HG03432 (cell line): ENCODE data around the gene AASDHPPT.

Source experiments
- ATAC-seq: cut with Tn5 transposase; IDR thresholded peaks from one replicate; pipeline ENCODE4 v1.9.1; 2021; ENCODE audit warnings: mild to moderate bottlenecking, moderate library complexity; ENCODE audit not compliant: unreplicated experiment

AASDHPPT gene

GRCh38 chr11:106086135-106086534 lies 8.7 kb downstream of the AASDHPPT start:
- no peak for ATAC-seq

GRCh38 chr11:106086850-106087249 lies 9.4 kb downstream of the AASDHPPT start:
- ATAC-seq: no peak

GRCh38 chr11:106087815-106088435 lies 10.5 kb downstream of the AASDHPPT start:
- peak; percentile 26 for ATAC-seq

GRCh38 chr11:106088896-106089295 lies 11.4 kb downstream of the AASDHPPT start:
- no peak for ATAC-seq

DNA sequence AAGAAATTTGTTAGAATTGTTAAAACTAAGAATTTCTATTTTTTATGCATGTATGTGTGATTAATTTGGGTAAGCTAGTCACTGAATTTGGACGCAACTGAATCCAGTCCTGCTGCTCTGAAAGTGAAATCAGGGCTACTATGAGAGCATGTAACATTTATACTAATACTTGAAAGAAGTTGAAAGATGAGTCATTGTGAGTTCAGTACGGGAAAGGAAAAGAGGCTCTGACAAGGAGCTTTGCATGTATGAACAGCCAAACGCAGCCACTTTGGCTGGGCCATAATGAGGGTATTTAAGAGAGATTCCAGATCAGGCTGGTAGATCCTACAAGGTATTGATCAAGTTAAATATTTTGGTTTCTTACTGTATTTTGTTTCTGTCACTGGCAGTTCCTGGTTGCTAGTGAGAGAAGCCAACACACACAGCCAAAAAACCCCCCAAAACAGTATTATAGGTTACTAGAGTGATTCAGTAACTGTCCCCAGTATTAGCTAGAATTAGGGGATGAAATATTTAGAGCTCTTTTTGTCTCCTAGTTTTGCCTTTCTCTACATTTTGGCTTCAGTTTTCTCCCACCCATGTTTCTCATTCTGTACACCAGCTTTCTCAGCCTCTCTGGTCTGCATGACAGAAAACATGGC lies 14.1 kb downstream of the AASDHPPT start:
- peak; percentile 98 for ATAC-seq

GRCh38 chr11:106092446-106092845 lies 15.0 kb downstream of the AASDHPPT start:
- peak; percentile 25 for ATAC-seq

- no peak for ATAC-seq
Measured at GRCh38 chr11:106098893-106099553, 21.6 kb downstream of the AASDHPPT start.

- ATAC-seq: no peak
Measured at GRCh38 chr11:106101370-106101769, 23.9 kb downstream of the AASDHPPT start.

DNA sequence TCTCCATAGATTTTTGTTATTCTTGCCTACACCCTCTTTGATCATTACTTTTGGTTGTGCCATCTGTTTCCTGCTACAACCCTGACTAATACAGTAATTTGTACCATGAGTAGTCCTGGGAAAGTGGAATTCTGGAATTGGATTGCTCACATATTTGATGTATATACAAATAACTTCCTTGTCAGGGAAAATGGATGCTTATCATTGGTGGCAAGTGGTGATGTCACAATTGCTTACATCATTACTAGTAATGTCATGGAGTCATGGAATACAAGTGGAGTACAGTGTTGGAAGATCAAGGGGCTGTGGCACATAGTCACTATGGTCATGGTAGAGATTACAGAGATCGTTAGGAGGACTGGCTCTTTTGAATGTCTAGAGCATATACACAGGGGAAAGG lies 24.4 kb downstream of the AASDHPPT start:
- no peak for ATAC-seq

GRCh38 chr11:106105986-106106385 lies 28.5 kb downstream of the AASDHPPT start:
- no peak for ATAC-seq

- ATAC-seq: no peak
Measured at GRCh38 chr11:106121570-106122320, 44.3 kb downstream of the AASDHPPT start.

- no peak for ATAC-seq
Measured at GRCh38 chr11:106127604-106128003, 50.1 kb downstream of the AASDHPPT start.

DNA sequence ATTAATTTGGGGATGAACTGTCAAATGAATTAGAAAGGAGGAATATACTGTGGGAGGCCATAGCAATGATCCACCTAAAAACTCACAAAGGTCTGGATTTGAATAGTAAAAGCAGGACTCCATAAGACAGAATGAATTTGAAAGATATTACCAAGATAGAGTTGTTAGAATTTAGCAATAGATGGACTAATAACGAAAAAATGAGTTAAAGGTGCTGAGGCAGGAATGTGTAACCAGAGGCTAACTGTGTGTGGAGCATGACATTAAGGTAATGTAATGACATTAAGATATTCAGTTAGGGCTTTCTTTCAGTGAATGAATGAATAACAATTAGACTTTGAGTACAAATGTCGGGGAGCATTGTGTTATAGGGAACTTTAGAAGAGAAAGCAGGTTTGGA lies 51.3 kb downstream of the AASDHPPT start:
- ATAC-seq: no peak

GRCh38 chr11:106131998-106132397 lies 54.5 kb downstream of the AASDHPPT start:
- ATAC-seq: no peak

DNA sequence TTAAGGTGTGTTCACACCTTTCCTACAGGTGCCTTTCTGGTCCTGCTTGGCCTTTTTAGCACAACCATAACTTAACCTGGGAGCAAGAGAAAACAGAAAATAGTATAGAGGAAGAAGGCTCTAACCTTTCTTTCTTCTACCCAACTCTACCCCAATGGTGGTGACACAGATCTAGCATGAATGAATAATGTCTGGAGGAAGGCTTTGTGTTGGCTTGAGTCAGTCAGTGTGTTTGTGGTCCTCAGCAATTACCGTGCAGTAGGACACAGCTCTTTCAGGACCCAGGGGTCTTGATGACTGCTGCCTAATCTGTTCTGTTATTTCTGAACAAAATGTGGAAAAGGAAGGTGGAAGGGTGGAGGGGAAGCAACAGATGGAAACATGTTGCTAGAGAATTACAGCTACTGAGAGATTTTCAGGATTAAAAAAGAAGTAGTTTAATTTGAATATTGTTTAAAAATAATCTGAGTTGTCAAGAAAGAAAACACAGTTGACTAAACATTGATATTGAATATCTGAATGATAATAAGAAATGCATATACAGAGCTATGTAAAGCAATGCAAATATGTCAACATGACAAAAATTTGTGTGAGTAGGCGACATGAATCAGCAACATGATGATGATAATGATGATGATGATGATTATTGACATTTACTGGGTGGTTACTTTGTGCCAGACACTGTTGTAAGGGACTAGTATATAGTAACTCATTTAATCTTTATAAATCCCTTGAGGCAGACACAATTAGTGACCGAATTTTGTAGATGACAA lies 55.3 kb downstream of the AASDHPPT start:
- ATAC-seq: no peak

GRCh38 chr11:106133529-106133928 lies 56.1 kb downstream of the AASDHPPT start:
- peak; percentile 43 for ATAC-seq

DNA sequence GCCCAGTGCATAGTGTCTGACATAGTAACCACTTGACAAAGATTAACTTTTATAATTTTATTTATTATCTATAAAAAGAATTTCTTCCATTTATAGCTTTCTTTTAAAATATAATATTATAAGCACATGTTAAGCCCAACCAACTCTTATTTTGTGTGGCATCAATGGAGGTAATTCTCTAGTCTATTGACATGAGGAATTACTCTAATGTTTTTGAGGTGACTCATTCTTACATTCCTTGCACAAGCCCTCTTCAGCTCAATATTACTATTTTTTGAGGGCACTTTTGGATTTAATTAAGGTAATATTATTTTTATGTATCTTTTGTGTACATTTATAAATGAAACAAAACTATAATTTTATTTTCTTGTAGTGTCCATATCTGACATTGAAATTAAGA lies 59.6 kb downstream of the AASDHPPT start:
- no peak for ATAC-seq

DNA sequence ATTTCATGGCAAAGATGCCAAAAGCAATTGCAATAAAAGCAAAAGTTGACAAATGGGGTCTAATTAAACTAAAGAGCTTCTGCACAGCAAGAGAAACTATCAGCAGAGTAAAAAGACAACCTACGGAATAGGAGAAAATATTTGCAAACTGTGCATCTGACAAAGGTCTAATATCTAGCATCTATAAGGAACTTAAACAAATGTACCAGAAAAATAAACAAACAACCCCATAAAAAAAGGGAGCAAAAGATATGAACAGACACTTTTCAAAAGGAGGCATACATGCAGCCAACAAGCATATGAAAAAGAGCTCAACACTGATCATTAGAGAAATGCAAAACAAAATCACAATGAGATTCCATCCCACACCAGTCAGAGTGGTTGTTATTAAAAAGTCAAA lies 60.3 kb downstream of the AASDHPPT start:
- ATAC-seq: no peak
